Femur (tissue), 1 donor: Measurements from ENCODE around the gene NPAS2.
A peak's percentile ranks its signal among the peaks of the same experiment; 100 is the strongest.

ENCODE experiments used
- DNase-seq: peaks from one replicate; pipeline ENCODE4 v3.0.0-alpha.2; 2017

NPAS2 gene

GRCh38 chr2:100974712-100975520 is 155.0 kb downstream of the NPAS2 start:
- DNase-seq: no peak

DNA sequence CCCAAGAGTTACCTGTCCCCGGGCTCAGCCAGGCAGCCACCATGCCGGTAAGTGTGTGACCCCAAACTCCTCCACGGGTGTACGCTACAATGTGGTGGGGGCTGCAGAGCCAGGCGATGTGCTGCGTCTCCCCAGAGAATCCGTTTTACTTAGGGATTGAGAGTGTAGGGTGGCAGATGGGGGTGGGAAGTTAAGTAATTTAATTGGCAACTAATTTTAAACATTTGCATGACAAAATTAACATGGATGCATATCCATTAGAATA is 155.5 kb downstream of the NPAS2 start:
- DNase-seq: no peak

DNA sequence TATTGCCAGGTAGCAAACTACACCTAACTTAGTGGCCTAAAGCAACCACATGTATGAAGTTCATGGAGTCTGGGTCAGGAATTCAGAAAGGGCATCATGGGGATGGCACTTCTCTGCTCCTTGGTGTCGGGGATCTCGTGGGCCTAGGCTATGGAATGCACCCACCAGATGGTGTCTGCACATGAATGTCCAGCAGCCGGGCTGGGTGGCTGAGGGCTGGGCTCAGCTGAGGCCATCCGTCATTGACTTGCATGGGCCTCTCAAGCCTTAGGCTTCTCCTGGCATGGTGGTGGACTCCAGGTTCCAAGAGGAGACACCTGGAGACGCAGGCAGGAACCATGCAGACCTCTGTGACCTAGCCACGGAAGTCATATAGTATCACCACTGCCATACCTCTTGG is 156.1 kb downstream of the NPAS2 start:
- no peak for DNase-seq

GRCh38 chr2:100976645-100977391 is 156.9 kb downstream of the NPAS2 start:
- no peak for DNase-seq

- no peak for DNase-seq
Observed at GRCh38 chr2:100977511-100977910, 157.6 kb downstream of the NPAS2 start.

DNA sequence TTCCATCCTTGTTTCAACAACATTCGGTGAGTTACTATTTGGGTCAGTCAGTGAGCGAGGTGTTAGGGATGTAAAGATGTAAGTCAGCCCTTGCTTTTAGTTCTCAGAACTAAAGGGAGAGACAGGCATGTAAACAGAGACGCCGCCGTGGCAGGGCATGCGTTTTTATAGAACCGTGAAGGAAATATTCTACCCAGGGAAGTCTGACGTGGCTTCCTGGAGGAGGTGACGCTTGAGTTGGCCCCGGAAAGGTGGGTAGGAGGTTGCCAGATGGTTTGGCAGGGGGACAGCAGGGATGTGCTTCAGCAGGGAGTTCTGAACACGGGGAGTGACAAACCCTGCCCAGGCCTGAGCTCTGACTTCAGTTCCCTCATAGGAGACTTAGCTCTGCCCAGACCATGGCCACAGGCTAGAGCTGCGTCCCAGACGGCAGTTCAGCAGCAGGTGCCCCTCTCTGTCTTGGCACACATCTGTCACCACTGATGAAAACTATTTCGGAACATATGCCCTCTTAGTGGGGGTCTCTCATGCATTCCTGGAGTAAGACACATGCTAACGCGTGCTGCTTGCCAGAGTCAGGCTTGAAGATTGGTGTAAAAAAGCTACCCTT is 158.7 kb downstream of the NPAS2 start:
- peak; percentile 80 for DNase-seq

GRCh38 chr2:100980046-100980445 is 160.1 kb downstream of the NPAS2 start:
- no peak for DNase-seq

- DNase-seq: no peak
Observed at GRCh38 chr2:100981011-100981410, 161.1 kb downstream of the NPAS2 start.

GRCh38 chr2:100982431-100982861 is 162.5 kb downstream of the NPAS2 start:
- DNase-seq: no peak

DNA sequence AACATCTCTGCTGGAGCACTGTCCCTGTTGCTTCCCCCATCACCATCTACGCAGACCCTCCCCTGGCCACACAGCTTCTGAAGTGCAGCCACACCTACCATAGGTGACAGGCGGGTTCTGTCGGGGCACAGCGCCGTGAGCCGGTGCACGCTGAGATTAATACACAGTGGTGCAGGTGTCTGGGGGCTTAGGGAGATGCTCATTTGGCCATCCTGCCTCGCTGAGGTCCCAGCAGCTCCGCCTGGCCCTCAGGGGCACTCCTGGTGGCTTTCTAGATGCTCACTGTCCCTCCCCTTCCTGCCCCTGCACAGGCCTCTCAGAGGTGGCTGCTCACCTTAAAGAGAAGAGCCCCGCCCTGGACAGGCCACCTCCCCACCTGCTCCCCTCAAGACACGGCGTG is 163.3 kb downstream of the NPAS2 start:
- no peak for DNase-seq

DNA sequence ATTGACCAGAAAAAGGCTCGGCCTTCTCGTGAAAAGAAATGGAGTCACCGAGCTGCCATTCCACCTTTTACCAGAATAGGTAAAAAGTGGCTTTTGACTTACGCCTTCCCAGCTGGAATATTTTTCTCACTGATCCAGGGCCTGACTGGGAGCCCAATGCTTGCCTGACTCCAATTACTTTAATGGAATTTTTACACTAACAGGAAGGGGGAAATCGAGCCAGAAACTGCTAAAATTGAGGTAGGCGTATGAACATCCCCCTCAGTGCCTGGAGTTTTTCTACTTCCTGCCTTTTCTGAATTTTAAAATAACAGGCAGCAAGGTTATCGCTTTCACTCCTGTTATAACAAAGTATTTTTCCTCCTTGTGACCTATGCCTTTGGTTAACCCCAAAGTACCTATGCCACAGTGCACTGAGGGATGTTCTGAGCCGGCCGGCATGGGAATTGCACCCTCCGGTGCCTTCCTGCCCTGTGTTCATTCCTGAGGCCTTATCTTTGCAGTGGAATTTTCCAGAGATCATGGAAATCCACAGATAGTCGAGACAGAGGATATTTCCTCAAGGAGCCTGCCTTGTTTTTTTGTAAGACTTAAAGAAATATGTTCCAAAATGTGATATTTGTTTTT is 163.9 kb downstream of the NPAS2 start:
- DNase-seq: no peak

DNA sequence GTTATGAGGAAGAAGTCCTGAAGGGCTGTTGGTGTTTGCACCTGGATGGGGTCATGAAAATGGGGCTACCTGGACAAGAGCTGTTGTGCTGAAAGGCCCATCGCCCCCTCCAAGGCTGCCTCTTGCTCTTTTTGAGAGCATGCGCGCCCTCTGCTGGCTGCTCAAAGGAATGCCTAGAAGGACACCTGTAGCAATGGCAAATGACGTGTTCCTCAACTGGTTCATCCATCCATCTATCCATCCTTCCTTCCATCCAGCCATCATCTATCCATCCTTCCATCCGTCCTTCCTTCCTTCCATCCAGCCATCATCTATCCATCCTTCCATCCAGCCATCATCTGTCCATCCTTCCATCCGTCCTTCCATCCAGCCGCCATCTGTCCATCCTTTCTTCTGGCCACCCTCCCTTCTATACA is 165.0 kb downstream of the NPAS2 start:
- peak; percentile 86 for DNase-seq

DNA sequence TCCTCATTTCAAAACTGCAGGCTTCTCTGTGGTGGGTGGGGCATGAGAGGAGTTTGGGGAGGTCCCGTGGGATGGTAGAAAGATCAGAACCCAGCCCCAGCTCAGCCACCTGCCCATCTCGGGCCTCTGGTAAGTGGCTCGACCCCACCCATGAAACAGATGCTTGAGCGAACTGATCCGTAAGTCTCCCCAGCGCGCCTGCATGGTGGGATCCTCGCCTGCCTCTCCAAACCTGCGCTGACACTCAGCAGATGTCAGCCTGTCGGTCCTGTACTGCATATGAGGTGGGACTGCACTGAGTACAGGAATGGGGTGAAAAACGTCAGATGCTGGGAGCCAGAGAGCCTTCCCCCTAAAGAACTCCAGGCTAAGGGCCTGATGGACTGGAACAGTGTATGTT is 166.2 kb downstream of the NPAS2 start:
- DNase-seq: no peak

GRCh38 chr2:100987536-100987935 is 167.6 kb downstream of the NPAS2 start:
- DNase-seq: no peak

GRCh38 chr2:100987974-100988373 is 168.0 kb downstream of the NPAS2 start:
- DNase-seq: no peak

GRCh38 chr2:100988630-100989417 is 168.9 kb downstream of the NPAS2 start:
- DNase-seq: no peak

DNA sequence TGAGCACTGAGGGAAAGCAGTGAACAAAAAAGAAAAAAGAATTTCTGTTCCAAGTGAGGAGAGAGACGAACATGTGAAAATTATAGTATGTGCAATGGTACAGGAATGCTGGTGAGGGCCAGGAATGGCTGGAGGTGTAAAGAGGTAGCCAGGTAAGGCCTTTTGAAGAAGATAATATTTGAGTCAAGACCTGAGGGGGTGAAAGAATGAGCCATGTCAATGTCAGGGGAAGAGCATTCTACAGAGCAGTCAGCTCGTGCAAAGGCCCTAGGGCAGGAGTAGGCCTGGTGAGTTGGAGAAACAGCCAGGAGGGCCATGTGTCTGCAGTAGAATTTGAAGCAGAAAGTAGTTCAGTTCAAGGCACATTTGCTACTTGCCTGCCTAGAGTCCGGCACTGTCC is 169.7 kb downstream of the NPAS2 start:
- no peak for DNase-seq

DNA sequence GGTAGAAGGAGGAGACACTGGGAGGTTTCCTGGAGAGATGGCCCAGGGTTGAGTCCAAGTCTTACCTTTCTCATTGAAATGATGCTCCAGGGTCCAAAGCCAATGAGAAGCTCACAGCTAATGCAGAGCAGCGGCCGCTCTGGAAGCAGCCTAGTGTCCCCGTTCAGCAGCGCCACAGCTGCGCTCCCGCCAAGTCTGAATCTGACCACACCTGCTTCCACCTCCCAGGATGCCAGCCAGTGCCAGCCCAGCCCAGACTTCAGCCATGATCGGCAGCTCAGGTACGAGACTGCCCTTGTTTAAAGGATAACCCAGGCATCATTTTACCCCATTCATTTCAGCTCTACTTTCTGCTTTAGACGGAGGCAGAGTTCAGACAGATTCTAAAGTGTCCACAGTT is 170.2 kb downstream of the NPAS2 start:
- no peak for DNase-seq

DNA sequence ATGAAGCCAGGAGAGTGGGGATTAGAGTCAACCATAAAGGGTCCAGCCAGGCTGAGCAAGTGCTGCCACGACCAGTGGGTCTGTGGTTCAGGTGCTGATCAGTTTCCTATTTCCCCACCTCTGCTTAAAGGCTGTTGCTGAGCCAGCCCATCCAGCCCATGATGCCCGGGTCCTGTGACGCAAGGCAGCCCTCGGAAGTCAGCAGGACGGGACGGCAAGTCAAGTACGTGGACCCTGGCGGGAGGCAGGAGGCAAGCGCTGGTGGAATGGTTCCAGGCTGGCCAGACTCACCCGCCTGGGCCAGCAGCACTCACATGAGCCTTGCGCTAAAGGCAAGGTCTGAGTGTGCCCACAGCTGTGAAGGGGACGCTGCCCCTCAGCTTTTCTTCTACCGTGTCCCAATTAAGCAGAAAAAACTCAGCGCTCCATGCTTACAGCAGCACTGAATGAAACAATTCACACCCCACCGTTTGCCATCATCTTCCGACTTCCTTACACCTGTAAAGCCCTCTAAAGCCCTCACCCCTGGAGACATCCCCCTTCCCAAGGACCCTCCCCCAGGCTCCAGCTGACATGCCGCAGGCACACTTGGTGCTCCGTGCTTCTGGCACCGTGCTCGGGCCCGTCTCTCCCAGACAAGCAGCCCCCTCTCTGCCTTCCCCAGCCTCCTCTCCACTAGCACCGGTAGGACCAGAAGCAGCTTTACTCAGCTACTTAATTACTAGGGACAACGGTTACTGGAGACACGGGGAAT is 170.9 kb downstream of the NPAS2 start:
- no peak for DNase-seq

DNA sequence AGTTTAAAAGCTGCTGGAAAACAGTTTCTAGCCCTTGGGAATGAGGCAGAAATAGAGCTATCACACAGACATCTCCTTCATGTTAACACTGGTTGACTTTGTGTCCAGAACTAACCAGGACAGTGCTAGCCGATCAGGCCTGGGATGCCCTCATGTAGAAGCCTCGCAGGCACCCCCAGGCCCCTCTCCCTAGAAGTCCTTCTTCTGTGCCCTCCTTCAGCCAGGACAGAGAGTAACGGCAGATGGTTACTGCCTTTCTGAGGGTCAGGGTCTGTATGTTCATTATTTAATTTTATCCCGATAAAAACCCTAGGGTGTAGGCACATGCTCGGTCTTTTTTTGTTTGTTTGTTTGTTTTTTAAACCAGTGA is 171.4 kb downstream of the NPAS2 start:
- DNase-seq: no peak

- no peak for DNase-seq
Observed at GRCh38 chr2:100992262-100992661, 172.3 kb downstream of the NPAS2 start.

DNA sequence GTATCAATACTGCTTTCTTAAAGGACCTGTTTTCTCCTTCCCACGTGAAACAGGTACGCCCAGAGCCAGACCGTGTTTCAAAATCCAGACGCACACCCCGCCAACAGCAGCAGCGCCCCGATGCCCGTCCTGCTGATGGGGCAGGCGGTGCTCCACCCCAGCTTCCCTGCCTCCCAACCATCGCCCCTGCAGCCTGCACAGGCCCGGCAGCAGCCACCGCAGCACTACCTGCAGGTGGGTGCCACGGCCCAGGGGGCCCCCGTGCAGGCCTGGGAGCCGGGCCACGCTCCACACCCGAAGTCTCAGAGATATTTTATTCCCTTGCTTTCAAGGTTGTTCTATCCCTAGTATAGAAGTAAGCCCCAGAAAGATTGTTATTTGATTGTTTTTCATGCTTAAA is 173.4 kb downstream of the NPAS2 start:
- DNase-seq: no peak
